WTC11 (cell line): ENCODE data around the gene TUSC2. TPM values are rescaled to one million over a fixed set of nuclear protein-coding genes. Genes with fewer than 3 reads are reported as not detected.

ENCODE experiments used
- ATAC-seq: fragments of 200-7000 bp; cut with Tn5 transposase; 2 replicates; pipeline ENCODE4 v1.10.0; 2021; ENCODE audit warnings: mild to moderate bottlenecking, moderate library complexity
- CTCF ChIA-PET: fragments of 300-600 bp; sonication (Branson Sonifier 250); formaldehyde crosslinking; loops from one replicate; lab custom pipeline; 2021; ENCODE audit warnings: antibody characterized with exemption; lab: Charles Lee
- POLR2A ChIA-PET: fragments of 350-600 bp; sonication (Branson Sonifier 250); formaldehyde crosslinking; loops from one replicate; lab custom pipeline; 2021; ENCODE audit warnings: antibody characterized with exemption; lab: Charles Lee
- DNase-seq: peaks from one replicate; pipeline ENCODE4 v3.0.0; 2021; ENCODE audit warnings: low spot score
- H3K27ac Mint-ChIP-seq: 2 replicates; pipeline ENCODE4 v1.8.0; 2021; ENCODE audit warnings: mixed read lengths
- H3K27me3 Mint-ChIP-seq: 2 replicates; pipeline ENCODE4 v1.8.0; 2021; ENCODE audit warnings: low read depth, mild to moderate bottlenecking, moderate library complexity, mixed read lengths
- H3K36me3 Mint-ChIP-seq: 2 replicates; pipeline ENCODE4 v1.8.0; 2021; ENCODE audit warnings: mixed read lengths
- H3K4me1 Mint-ChIP-seq: 2 replicates; pipeline ENCODE4 v1.8.0; 2022; ENCODE audit warnings: mixed read lengths
- H3K4me3 Mint-ChIP-seq: 2 replicates; pipeline ENCODE4 v1.8.0; 2021; ENCODE audit warnings: mild to moderate bottlenecking, moderate library complexity, mixed read lengths
- H3K9me3 Mint-ChIP-seq: 2 replicates; pipeline ENCODE4 v1.8.0; 2021; ENCODE audit warnings: mixed read lengths
- ATF2 ChIP-seq: sonication (generic); formaldehyde crosslinking; IDR thresholded peaks from 2 replicates; pipeline ENCODE4 v1.8.1; 2022; ENCODE audit warnings: low read depth, missing genetic modification reagents, borderline replicate concordance
- CTCF ChIP-seq: fragments of 200-600 bp; IDR thresholded peaks from 2 replicates; pipeline ENCODE4 v1.8.0; 2022; ENCODE audit warnings: antibody characterized with exemption
- E2F1 ChIP-seq: sonication (generic); formaldehyde crosslinking; IDR thresholded peaks from 2 replicates; pipeline ENCODE4 v1.8.0; 2022; ENCODE audit warnings: mild to moderate bottlenecking, missing genetic modification reagents
- GABPB1 ChIP-seq: sonication (generic); formaldehyde crosslinking; IDR thresholded peaks from 2 replicates; pipeline ENCODE4 v1.8.1; 2023; ENCODE audit warnings: mild to moderate bottlenecking, missing genetic modification reagents
- GRHL2 ChIP-seq: fragments of 250-450 bp; sonication (Bioruptor Pico); IDR thresholded peaks from 2 replicates; pipeline ENCODE4 v1.8.0; 2022; ENCODE audit warnings: mild to moderate bottlenecking, moderate library complexity; ENCODE audit not compliant: insufficient replicate concordance, severe bottlenecking
- HMGXB4 ChIP-seq: sonication (generic); formaldehyde crosslinking; IDR thresholded peaks from 2 replicates; pipeline ENCODE4 v1.8.1; 2023; ENCODE audit warnings: mild to moderate bottlenecking, moderate library complexity, missing genetic modification reagents
- IRF2 ChIP-seq: sonication (generic); formaldehyde crosslinking; IDR thresholded peaks from 2 replicates; pipeline ENCODE4 v1.8.0; 2022; ENCODE audit warnings: low read depth, missing genetic modification reagents, borderline replicate concordance
- NFE2L1 ChIP-seq: sonication (generic); formaldehyde crosslinking; IDR thresholded peaks from 2 replicates; pipeline ENCODE4 v1.8.1; 2023; ENCODE audit warnings: missing genetic modification reagents
- OVOL2 ChIP-seq: fragments of 250-450 bp; sonication (Bioruptor Pico); IDR thresholded peaks from 2 replicates; pipeline ENCODE4 v1.9.0; 2021; ENCODE audit warnings: mild to moderate bottlenecking, borderline replicate concordance
- RORB ChIP-seq: fragments of 250-450 bp; sonication (Bioruptor Pico); IDR thresholded peaks from 2 replicates; pipeline ENCODE4 v1.9.0; 2021; ENCODE audit warnings: mild to moderate bottlenecking
- SMAD3 ChIP-seq: sonication (generic); formaldehyde crosslinking; IDR thresholded peaks from 2 replicates; pipeline ENCODE4 v1.8.0; 2022; ENCODE audit warnings: missing genetic modification reagents, mild to moderate bottlenecking, borderline replicate concordance
- SP1 ChIP-seq: sonication (generic); formaldehyde crosslinking; conservative IDR thresholded peaks from 2 replicates; pipeline ENCODE4 v1.8.1; 2022; ENCODE audit warnings: missing genetic modification reagents
- TP53 ChIP-seq: sonication (generic); formaldehyde crosslinking; IDR thresholded peaks from 2 replicates; pipeline ENCODE4 v1.8.1; 2023; ENCODE audit warnings: mild to moderate bottlenecking, missing genetic modification reagents
- ZBTB43 ChIP-seq: sonication (generic); formaldehyde crosslinking; IDR thresholded peaks from 2 replicates; pipeline ENCODE4 v1.8.1; 2023; ENCODE audit warnings: mild to moderate bottlenecking, missing genetic modification reagents
- ZNF232 ChIP-seq: sonication (generic); formaldehyde crosslinking; IDR thresholded peaks from 2 replicates; pipeline ENCODE4 v1.8.0; 2022; ENCODE audit warnings: mild to moderate bottlenecking, missing genetic modification reagents
- ZNF263 ChIP-seq: sonication (generic); formaldehyde crosslinking; IDR thresholded peaks from 2 replicates; pipeline ENCODE4 v1.8.1; 2022; ENCODE audit warnings: low read depth, mild to moderate bottlenecking, moderate library complexity, missing genetic modification reagents
- ZNF396 ChIP-seq: fragments of 250-450 bp; sonication (Bioruptor Pico); IDR thresholded peaks from 2 replicates; pipeline ENCODE4 v1.8.0; 2021; ENCODE audit warnings: mild to moderate bottlenecking, moderate library complexity, borderline replicate concordance
- ZSCAN18 ChIP-seq: fragments of 250-450 bp; sonication (Bioruptor Pico); IDR thresholded peaks from 2 replicates; pipeline ENCODE4 v2.1.2; 2022; ENCODE audit warnings: mild to moderate bottlenecking, moderate library complexity
- total RNA-seq: library from RNA; stranded (reverse); gene quantifications from 3 replicates; pipeline ENCODE4 v1.2.3, GENCODE V29; 2021

The TUSC2 gene
- total RNA-seq, 1 experiment from 2014 or later = 41.1 TPM

GRCh38 chr3:50340147-50340447, 12.1 kb upstream of the TUSC2 start:
- TF ChIP-seq GRHL2 (CRISPR knock-in tag) (no peak), E2F1 (CRISPR knock-in tag) (no peak), IRF2 (no peak), ZSCAN18 (CRISPR knock-in tag) (no peak), ZNF232 (CRISPR knock-in tag) (no peak), TP53 (CRISPR knock-in tag) (no peak), ZNF263 (CRISPR knock-in tag) (no peak), SMAD3 (no peak), CTCF (no peak), RORB (CRISPR knock-in tag) (no peak), SP1 (CRISPR knock-in tag) (no peak), GABPB1 (no peak), HMGXB4 (CRISPR knock-in tag) (no peak), ATF2 (CRISPR knock-in tag) (no peak), ZNF396 (CRISPR knock-in tag) (no peak), ZBTB43 (no peak), NFE2L1 (CRISPR knock-in tag) (no peak), OVOL2 (CRISPR knock-in tag) (no peak)
- H3K36me3 Mint-ChIP-seq = no peaks in the 10 kb centered on the region
- H3K9me3 Mint-ChIP-seq = no peaks in the 10 kb centered on the region
- H3K27me3 Mint-ChIP-seq = peaks cover 71% of the 10 kb centered on the region
- H3K4me3 Mint-ChIP-seq = peak overlapping the region; percentile 95
- no peak overlapping the region for H3K27ac Mint-ChIP-seq
- DNase-seq (no peak), ATAC-seq (no peak)
- CTCF ChIA-PET = interaction anchor here (1.0 to 1.7 kb wide), 7 partner anchors 37 to 272 kb away, joined by 3 to 6 read pairs (median 4); partner anchors contain the start of genes CISH, HYAL1 and IFRD2
- POLR2A ChIA-PET = no interaction called here
- H3K4me1 Mint-ChIP-seq = peaks cover 33% of the 10 kb centered on the region
